ENCODE measurements around the gene RAB44.
A peak's percentile ranks its signal among the peaks of the same experiment; 100 is the strongest.

The RAB44 gene

DNA sequence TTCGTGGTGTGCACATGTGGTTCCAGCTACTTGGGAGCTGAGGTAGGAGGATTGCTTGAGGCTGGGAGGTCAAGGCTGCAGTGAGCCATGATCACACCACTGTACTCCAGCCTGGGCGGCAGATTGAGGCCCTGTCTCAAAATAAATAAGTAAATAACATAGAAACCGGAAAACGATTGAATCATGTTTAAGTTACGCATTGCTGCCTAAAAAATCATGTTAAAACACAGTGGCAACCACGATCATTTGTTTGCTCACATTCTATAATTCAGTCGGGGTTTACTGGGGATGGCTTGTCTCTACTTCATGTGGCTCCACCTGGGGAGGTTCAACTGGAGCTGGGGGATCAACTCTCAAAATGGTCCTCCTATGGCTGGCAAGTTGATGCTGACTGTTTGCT is 27.4 kb upstream of the RAB44 start:
- no peak for DNase-seq

DNA sequence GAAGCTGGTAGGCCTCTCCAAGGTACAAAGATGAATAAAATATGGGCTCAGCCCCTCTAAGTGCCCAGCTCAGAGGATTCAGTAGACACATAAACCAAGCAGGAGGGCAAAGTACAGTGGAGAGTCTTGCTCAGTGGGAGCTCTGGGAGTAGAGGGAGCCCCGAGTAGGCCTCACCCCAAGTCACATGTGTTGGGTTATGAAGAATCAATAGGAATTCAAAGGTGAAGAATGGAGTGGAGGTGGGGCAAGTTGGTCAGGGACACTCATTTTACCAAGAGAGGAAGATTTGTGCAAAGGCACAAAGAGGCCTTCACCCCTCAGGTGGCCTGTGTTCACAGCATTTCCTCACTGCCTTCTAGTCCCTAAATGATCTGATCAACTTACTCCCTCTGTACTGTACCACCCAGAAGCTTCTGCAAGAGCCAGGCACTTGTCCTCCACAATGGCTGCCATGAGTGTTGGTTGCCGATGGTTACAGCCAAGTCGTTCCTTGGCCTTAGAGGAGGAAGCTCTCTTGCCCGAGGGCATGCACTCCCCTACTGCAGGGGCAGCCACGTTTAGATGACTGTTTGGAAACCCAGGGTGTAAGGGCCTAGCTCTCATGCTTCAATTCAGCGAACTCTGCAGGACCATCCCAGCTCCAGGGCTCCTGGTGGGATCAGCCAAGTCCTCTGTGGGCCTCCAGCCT is 25.8 kb upstream of the RAB44 start:
- no peak for DNase-seq

DNA sequence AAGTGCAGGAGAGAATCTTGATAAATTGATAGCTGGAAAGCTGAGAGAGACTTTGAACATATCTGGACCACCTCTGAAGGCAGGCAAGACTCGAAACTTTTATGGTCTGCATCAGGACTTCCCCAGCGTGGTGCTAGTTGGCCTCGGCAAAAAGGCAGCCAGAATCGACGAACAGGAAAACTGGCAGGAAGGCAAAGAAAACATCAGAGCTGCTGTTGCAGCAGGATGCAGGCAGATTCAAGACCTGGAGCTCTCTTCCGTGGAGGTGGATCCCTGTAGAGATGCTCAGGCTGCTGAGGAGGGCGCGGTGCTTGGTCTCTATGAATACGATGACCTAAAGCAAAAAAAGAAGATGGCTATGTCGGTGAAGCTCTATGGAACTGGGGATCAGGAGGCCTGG is 23.7 kb upstream of the RAB44 start:
- no peak for DNase-seq

DNA sequence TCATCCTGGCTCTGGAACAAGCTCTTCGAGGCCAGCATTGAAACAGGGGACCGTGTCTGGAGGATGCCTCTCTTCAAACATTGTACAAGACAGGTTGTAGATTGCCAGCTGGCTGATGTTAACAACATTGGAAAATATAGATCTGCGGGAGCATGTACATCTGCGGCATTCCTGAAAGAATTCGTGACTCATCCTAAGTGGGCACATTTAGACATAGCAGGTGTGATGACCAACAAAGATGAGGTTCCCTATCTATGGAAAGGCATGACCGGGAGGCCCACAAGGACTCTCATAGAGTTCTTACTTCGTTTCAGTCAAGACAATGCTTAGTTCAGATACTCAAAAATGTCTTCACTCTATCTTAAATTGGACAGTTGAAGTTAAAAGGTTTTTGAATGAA is 22.7 kb upstream of the RAB44 start:
- DNase-seq = no peak

DNA sequence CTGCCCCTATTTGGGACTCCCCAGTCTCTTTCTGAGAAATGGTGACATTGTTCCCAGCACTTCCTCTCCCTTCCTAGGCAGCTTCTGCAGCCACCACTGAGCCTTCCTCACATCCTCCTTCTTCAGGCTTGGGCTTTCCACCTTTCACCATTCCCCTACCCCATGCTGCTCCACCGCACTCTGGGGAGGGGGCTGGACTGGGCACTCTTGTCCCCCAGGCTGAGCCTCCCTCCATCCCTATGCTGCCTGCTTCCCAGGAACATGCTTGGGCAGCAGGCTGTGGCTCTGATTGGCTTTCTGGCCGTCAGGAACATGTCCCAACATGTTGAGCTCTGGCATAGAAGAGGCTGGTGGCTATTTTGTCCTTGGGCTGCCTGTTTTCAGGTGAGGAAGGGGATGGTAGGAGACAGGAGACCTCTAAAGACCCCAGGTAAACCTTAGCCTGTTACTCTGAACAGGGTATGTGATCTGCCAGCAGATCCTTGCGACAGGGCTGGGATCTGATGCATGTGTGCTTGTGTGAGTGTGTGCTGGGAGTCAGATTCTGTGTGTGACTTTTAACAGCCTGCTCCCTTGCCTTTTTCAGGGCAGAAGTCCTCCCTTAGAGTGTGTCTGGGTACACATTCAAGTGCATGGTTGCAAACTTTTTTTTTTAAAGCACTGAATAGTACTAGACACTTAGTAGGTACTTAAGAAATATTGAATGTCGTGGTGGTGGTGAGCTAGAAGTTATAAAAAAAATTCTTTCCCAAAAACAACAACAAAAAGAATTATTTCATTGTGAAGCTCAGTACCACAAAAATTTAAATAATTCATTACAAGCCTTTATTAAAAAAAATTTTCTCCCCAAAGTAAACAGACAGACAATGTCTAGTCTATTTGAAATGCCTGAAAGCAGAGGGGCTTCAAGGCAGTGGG is 21.2 kb upstream of the RAB44 start:
- DNase-seq = no peak

DNA sequence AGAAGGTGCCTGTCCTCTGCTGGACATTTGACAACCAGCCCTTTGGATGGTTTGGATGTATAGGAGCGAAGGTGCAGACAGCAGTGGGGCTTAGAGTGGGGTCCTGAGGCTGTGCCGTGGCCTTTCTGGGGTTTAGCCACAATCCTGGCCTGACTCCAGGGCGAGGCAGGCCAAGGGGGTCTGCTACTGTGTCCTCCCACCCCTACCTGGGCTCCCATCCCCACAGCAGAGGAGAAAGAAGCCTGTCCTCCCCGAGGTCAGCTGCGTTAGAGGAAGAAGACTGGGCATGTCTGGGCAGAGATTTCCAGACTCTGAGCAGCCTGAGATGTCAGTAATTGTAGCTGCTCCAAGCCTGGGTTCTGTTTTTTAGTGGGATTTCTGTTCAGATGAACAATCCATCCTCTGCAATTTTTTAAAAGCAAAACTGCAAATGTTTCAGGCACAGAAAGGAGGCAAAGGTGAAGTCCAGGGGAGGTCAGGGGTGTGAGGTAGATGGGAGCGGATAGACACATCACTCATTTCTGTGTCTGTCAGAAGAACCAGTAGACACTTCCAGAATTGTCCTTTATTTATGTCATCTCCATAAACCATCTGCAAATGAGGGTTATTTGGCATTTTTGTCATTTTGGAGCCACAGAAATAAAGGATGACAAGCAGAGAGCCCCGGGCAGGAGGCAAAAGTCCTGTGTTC is 20.4 kb upstream of the RAB44 start:
- no peak for DNase-seq

DNA sequence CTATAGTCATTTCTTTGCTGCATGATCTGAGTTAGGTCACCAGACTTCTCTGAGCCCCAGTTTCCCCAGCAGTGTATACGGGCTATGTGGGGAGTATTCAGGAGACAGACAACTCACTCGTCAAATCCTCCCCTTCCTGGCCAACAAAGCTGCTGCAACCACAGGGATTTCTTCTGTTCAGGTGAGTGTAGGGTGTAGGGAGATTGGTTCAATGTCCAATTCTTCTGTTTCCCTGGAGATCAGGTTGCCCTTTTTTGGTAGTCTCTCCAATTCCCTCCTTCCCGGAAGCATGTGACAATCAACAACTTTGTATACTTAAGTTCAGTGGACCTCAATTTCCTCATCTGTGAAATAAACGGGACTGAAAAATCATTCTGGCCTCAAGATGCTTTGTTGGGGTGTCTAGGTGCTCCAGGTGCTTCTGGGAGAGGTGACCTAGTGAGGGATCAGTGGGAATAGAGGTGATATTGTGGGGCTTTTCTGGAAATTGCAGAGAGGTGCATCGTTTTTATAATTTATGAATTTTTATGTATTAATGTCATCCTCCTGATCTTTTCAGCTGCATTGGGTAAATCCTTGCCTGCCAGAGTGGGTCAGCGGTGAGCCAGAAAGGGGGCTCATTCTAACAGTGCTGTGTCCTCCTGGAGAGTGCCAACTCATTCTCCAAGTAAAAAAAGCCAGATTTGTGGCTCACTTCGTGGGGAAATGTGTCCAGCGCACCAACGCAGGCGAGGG is 19.7 kb upstream of the RAB44 start:
- no peak for DNase-seq

DNA sequence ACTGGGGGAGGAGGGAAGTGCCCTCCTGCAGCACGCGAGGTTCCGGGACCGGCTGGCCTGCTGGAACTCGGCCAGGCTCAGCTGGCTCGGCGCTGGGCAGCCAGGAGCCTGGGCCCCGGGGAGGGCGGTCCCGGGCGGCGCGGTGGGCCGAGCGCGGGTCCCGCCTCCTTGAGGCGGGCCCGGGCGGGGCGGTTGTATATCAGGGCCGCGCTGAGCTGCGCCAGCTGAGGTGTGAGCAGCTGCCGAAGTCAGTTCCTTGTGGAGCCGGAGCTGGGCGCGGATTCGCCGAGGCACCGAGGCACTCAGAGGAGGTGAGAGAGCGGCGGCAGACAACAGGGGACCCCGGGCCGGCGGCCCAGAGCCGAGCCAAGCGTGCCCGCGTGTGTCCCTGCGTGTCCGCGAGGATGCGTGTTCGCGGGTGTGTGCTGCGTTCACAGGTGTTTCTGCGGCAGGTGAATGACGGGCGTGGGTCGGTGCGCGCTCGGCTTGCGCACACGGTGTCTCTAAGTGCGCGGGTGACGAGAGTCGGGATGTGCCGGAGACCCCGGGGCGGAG is 19.1 kb upstream of the RAB44 start, which contains the start of gene CDKN1A:
CDKN1A (plus strand) TSS at position 227 of the 555 bp plus-strand sequence. CDS start 5,388 bp downstream, outside the sequence.
- peak; percentile 52 for DNase-seq

DNA sequence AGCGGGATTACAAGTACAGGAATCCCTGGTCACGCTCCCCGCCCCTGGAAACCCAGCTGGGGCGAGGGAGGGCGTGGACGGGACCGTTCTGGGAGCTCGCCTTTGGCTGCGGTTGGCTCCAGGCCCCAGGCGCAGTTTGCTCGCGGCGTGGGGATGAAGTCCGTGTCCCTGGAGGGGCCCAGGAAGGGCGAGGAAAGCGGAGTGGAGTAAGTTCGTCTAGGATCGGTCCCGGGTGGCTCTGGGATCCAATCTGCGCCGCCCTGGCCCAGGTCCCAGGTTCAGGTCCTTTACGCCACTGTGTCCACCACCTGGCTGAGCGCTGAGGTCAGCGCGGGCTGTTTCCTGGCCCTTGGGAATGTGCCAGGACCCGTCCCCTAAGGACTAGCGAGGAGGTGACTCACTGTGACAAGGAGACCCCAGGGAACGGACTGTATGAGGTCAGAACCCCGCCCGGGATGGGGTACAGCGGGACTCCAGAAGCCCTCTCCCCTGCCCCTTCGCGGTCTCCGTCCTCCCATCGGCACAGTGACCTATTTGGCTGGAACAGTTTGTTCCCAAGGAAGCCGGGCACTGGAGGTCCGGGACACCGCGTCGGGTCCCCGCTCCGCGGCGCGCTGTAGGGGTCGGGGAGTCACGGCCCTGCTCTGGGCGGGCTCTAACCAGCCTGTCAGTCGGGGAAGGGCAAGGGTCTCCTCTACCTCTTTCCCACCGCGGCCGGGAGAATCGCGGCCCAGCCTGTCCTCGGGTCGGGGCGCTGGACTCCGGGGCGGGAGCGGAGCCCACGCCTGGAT is 18.4 kb upstream of the RAB44 start:
- no peak for DNase-seq

DNA sequence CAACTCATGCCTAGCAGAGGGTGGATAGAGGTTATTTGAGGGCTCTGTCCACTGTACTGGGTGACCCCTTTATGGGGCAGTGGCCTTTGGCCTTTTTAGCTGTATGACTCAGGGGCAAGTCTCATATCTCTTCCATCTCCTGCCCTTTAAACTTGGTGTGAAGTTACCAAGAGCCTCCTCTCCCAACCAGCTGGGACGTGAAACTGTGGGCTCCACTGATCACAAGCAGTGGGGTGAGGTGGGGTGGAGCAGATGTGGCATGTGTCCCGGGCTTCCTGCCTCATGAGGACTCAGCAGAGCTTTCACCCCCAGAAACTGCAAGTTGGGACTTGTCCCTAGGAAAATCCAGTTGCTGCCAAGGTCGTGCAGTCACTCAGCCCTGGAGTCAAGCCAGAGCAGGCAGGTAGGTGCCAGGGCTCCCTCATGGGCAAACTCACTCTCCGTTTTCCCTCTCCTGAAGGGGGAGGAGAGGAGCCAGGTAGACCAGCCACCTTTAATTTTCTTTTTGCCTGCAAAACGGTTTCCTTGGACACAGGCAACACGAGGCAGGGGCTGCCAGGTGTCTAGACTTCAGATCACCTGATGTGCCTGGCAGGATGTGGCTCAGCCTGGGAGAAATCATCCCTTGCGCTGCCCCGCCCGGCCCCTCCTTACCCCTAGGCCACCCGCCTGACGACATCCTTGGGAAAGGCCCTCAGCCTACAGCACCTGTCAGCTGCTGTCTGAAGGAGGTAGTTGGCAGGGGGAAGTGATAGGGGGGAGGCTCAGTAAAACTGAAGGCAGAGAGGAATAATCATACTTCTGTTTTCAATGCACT is 15.1 kb upstream of the RAB44 start:
- peak; percentile 66 for DNase-seq

DNA sequence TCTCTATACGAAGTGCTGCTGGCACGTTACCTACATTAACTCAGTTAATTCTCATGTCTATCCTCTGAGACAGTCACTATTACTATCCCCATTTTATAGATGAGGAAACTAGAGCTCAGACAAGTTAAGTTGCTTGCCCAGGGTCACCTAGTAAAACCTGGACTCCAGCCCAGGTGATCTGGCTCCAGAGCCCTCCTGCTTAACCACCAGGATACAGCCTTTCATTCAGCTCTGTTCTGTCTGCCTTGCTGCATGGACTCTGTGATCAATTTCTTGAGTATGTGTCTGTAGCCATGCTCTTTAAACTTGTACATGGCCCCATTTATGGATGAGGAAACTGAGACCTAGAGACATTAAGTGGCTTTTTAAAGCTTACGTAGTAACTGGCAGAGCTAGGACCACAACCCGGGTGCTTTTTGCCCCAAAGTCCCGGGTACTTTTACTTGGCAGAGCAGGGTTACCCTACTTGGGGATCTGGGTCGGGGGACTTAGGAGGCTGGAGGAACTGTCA is 14.4 kb upstream of the RAB44 start:
- DNase-seq = no peak

DNA sequence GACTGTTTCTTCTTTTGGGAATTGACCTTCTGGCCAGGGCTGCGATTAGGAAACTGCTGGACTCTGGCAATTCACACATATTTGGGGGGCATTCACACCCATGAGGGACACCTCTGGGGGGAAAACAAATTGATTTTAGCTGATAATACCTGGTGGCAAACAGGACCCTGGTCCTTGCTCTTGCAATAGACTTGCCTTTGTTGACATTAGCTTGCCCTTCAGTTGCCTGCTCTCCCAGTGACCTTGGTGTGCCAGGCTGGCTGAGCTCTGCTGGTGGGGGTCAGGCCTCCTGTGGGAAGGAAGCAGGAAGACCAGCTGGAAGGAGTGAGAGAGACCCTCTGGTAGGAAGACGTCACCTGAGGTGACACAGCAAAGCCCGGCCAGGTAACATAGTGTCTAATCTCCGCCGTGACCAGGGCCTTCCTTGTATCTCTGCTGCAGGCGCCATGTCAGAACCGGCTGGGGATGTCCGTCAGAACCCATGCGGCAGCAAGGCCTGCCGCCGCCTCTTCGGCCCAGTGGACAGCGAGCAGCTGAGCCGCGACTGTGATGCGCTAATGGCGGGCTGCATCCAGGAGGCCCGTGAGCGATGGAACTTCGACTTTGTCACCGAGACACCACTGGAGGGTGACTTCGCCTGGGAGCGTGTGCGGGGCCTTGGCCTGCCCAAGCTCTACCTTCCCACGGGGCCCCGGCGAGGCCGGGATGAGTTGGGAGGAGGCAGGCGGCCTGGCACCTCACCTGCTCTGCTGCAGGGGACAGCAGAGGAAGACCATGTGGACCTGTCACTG is 13.8 kb upstream of the RAB44 start:
- DNase-seq = no peak

DNA sequence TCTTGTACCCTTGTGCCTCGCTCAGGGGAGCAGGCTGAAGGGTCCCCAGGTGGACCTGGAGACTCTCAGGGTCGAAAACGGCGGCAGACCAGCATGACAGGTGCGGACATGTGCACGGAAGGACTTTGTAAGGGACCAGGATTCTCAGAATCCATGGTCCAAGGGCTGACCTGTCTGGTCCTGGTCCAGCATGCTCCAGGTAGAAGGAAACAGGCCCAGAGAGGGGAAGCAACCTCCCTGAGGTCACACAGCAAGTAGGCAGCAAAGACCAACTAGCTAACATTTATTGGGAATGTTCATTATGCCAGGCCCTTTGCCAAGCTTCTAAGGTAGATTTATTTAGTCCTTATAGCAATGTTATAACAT is 13.2 kb upstream of the RAB44 start:
- DNase-seq = no peak

DNA sequence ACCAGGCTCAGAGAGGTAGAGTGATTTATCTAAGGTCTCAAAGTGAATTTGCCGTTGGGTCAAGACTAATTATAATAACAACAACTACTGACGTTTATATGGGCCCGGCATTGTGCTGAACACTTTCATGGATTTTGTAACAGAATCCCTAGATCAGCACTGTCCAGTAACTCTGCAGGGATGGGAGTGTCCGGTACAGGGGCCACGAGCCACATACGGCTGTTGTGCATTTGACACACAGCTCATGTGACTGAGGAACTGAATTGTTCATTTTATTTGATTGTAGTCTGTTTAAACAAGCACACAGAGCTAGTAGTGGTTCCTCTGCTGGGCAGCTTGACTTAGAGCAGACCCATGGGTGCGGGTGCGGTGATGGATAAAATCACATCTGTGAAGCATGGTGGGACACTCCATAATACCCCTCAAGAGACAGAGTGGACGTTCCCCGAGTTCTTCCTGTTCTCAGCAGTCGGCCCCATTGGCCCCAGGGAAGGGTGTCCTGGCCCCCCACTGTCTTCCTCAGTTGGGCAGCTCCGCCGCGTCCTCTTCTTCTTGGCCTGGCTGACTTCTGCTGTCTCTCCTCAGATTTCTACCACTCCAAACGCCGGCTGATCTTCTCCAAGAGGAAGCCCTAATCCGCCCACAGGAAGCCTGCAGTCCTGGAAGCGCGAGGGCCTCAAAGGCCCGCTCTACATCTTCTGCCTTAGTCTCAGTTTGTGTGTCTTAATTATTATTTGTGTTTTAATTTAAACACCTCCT is 12.3 kb upstream of the RAB44 start:
- DNase-seq = no peak

DNA sequence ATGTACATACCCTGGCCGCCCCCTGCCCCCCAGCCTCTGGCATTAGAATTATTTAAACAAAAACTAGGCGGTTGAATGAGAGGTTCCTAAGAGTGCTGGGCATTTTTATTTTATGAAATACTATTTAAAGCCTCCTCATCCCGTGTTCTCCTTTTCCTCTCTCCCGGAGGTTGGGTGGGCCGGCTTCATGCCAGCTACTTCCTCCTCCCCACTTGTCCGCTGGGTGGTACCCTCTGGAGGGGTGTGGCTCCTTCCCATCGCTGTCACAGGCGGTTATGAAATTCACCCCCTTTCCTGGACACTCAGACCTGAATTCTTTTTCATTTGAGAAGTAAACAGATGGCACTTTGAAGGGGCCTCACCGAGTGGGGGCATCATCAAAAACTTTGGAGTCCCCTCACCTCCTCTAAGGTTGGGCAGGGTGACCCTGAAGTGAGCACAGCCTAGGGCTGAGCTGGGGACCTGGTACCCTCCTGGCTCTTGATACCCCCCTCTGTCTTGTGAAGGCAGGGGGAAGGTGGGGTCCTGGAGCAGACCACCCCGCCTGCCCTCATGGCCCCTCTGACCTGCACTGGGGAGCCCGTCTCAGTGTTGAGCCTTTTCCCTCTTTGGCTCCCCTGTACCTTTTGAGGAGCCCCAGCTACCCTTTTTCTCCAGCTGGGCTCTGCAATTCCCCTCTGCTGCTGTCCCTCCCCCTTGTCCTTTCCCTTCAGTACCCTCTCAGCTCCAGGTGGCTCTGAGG is 11.5 kb upstream of the RAB44 start:
- DNase-seq = no peak

DNA sequence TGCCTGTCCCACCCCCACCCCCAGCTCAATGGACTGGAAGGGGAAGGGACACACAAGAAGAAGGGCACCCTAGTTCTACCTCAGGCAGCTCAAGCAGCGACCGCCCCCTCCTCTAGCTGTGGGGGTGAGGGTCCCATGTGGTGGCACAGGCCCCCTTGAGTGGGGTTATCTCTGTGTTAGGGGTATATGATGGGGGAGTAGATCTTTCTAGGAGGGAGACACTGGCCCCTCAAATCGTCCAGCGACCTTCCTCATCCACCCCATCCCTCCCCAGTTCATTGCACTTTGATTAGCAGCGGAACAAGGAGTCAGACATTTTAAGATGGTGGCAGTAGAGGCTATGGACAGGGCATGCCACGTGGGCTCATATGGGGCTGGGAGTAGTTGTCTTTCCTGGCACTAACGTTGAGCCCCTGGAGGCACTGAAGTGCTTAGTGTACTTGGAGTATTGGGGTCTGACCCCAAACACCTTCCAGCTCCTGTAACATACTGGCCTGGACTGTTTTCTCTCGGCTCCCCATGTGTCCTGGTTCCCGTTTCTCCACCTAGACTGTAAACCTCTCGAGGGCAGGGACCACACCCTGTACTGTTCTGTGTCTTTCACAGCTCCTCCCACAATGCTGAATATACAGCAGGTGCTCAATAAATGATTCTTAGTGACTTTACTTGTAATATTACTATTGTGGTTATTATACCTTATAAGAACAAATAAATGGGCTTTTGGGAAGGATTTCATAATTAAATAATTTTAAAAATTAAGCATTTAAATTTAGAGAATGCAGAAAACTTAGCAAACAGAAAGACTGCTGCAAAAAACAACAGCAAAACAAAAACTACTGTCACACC is 10.7 kb upstream of the RAB44 start:
- no peak for DNase-seq

DNA sequence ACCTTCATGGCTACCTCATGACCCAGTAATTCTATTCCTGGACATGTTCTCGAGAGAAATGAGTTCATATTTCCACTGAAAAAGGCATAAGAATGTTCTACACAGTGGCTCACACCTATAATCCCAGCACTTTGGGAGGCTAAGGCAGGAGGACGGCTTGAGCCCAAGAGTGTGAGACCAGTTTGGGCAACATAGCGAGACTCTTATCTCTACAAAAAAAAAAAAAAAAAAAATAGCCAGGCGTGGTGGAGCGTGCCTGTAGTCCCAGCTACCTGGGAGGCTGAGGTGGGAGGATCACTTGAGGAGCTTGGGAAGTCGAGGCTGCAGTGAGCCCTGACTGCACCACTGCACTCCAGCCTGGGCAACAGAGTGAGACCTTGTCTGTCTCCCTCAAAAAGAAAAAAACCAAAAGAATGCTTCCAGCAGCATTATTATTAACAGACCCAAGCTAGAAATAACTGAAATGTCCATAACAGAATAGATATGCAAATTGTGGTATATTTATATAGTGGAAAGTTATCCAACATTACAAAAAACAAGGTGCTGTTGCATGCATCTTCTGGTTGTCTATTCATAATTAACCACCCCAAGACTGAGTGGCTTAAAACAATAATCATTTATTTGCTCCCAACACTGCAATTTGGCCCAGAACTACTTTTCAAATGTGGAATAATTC is 9.4 kb upstream of the RAB44 start:
- DNase-seq = no peak
